Large intestine (tissue), 3 donors: ENCODE measurements around the gene OPN1MW3. TPM values are rescaled to one million over a fixed set of nuclear protein-coding genes. Genes with fewer than 3 reads are reported as not detected.
"Not testable (repeated sequence)": the region's sequence is repeated elsewhere in the genome, so short reads cannot be mapped to it uniquely, and the experiment has no call there.

Experiments
- DNase-seq, 2 donors: peaks; one replicate each; pipeline versions ENCODE4 v3.0.0 to v3.0.0-alpha.2; 2013
- H3K27ac ChIP-seq: one replicate; pipeline ENCODE4 v1.5.1; 2013; ENCODE audit warnings: low read length
- H3K27me3 ChIP-seq: 2 replicates; pipeline ENCODE4 v1.6.1; 2013; ENCODE audit warnings: low read length; ENCODE audit not compliant: control insufficient read depth, insufficient read depth
- H3K36me3 ChIP-seq: 2 replicates; pipeline ENCODE4 v1.6.1; 2013; ENCODE audit warnings: low read length; ENCODE audit not compliant: control insufficient read depth, insufficient read depth
- H3K4me1 ChIP-seq: one replicate; pipeline ENCODE4 v1.6.1; 2013; ENCODE audit warnings: low read length; ENCODE audit not compliant: control insufficient read depth, insufficient read depth
- H3K4me3 ChIP-seq: one replicate; pipeline ENCODE4 v1.5.1; 2013; ENCODE audit warnings: low read length
- H3K9me3 ChIP-seq: one replicate; pipeline ENCODE4 v1.6.1; 2013; ENCODE audit warnings: mild to moderate bottlenecking, low read depth, low read length, moderate library complexity; ENCODE audit not compliant: control insufficient read depth
- WGBS: methylation state at CpG from one replicate; pipeline ENCODE4 v1.1.5; 2013; ENCODE audit warnings: low lambda C conversion rate; ENCODE audit not compliant: insufficient coverage; 5-methylcytosine and 5-hydroxymethylcytosine counted together
- polyA plus RNA-seq: library from polyadenylated mRNA; unstranded; fragments of 120-200 nt; gene quantifications from one replicate; pipeline ENCODE4 v1.2.1, GENCODE V29; 2013

OPN1MW3 gene
- polyA plus RNA-seq, 1 donor = not detected

DNA sequence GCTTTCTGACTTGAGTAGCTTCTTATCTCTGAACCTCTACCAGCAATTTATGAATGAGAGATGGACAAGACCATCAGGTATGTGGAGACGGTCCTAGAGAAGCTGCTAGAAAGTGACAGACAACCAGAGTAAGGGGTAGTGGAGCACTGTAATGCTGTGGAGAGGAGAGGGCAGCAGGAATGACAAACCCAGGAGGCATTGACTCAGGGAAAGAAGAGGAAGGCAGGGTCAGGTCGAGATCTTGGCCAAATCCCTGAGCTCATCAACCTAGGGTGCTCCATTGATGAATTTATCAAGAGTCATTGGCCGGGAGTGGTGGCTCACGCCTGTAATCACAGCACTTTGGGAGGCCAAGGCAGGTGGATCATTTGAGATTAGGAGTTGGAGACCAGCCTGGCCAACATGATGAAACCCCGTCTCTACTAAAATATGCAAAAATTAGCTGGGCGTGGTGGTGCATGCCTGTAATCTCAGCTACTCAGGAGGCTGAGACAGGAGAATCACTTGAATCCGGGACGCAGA is 17.3 kb upstream of the OPN1MW3 start:
- H3K27me3 ChIP-seq, H3K9me3 ChIP-seq, H3K4me1 ChIP-seq, H3K27ac ChIP-seq, H3K4me3 ChIP-seq, H3K36me3 ChIP-seq: not testable (repeated sequence)
- WGBS = no CpG with 5 or more reads among the region's 8 CpGs
- DNase-seq = peak in 1 of 2 donors; percentile 1

DNA sequence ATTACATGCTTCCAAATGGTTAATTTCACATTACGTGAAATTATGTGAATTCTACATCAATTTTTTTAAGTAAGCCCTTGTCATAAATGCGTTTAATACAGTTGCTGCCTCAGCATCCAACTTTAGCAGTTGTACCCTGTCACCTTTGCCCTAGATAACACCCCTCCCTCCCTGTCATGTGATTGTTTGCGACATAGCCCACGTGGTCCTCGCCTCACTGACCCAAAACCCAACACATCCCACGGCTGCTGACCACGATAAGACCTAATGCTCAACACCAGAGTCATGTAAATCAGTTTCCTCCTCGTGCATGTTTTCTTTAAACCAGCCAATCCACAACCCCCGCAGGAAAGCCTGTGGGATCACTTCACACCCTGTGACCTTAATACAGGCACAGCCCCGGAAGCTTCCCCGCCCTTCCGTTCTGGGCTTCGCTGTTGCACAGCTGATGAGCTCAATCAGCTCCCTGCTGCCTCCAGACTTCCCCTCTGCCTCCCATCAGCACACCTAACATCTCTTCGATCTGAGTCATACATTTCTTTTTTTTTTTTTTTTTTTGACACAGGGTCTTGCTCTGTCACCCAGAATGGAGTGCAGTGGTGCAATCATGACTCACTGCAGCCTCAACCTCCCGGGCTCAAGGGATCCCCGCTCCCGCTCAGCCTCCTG is 9.9 kb upstream of the OPN1MW3 start:
- not testable (repeated sequence) for H3K27ac ChIP-seq, DNase-seq, H3K9me3 ChIP-seq, H3K27me3 ChIP-seq, H3K4me1 ChIP-seq, H3K36me3 ChIP-seq, H3K4me3 ChIP-seq
- WGBS = no CpG with 5 or more reads among the region's 17 CpGs

DNA sequence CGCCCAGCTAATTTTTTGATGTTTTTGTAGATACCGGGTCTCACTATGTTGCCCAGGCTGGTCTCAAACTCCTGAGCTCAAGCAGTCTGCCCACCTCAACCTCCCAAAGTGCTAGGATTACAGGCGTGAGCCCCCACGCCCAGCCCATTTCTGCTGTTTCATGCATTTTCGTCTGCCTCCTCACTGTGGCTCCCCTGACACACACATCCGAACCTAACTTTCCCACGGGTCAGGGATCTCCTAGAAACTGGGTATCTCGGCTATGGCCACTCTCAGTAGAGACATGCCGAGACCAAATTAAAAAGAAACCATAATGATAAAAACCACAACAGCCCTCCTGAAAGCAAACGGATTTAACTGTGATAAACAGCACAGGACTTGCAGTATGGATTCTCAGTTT is 9.3 kb upstream of the OPN1MW3 start:
- H3K27me3 ChIP-seq, H3K36me3 ChIP-seq, H3K27ac ChIP-seq, DNase-seq, H3K4me1 ChIP-seq, H3K9me3 ChIP-seq, H3K4me3 ChIP-seq: not testable (repeated sequence)
- no CpG with 5 or more reads among the region's 10 CpGs for WGBS

DNA sequence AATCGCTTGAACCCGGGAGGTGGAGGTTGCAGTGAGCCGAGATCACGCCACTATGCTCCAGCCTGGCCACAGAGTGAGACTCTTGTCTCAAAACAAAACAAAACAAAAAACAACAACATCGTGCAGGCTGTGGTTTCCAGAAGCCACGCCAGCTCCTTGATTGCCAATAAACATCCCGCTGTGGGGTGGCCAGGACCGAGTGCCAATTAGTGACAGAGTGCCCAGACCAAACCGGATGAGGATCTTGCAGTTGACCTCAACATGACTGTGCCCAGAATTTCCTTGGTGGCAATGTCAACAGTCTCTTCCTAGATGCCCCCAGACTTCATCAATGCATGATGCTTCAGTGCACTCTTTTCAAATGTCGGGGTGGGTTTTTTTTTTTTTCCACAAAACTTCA is 1.3 kb downstream of the OPN1MW3 start:
- not testable (repeated sequence) for DNase-seq, H3K27me3 ChIP-seq, H3K4me1 ChIP-seq, H3K36me3 ChIP-seq, H3K9me3 ChIP-seq, H3K4me3 ChIP-seq, H3K27ac ChIP-seq
- no CpG with 5 or more reads among the region's 10 CpGs for WGBS

DNA sequence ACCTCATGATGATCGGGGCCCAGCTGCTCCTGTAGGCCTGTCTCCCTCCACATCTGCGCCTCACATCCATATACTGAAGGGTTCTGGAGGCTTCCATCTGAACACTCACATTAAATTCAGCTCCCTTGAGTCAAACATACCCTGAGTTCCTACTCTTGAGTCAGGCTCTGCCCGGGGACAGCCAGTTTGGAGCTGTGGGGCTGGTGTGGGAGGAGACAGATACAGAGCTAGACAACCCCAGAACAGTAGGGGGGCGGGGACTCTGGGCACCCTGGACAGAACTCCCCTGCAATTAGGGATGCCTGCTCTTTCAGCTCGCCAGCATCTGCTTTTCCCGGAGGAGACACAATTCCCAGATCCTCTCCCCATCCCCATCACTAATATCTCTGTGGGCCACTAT is 5.7 kb downstream of the OPN1MW3 start:
- H3K36me3 ChIP-seq, DNase-seq, H3K9me3 ChIP-seq, H3K27me3 ChIP-seq, H3K4me3 ChIP-seq, H3K27ac ChIP-seq, H3K4me1 ChIP-seq: not testable (repeated sequence)
- WGBS = no CpG with 5 or more reads among the region's 6 CpGs

- H3K36me3 ChIP-seq, H3K27me3 ChIP-seq: not testable (repeated sequence)
These were observed 11.9 kb downstream of the OPN1MW3 start for GRCh38 chrX:154269245-154269644.

DNA sequence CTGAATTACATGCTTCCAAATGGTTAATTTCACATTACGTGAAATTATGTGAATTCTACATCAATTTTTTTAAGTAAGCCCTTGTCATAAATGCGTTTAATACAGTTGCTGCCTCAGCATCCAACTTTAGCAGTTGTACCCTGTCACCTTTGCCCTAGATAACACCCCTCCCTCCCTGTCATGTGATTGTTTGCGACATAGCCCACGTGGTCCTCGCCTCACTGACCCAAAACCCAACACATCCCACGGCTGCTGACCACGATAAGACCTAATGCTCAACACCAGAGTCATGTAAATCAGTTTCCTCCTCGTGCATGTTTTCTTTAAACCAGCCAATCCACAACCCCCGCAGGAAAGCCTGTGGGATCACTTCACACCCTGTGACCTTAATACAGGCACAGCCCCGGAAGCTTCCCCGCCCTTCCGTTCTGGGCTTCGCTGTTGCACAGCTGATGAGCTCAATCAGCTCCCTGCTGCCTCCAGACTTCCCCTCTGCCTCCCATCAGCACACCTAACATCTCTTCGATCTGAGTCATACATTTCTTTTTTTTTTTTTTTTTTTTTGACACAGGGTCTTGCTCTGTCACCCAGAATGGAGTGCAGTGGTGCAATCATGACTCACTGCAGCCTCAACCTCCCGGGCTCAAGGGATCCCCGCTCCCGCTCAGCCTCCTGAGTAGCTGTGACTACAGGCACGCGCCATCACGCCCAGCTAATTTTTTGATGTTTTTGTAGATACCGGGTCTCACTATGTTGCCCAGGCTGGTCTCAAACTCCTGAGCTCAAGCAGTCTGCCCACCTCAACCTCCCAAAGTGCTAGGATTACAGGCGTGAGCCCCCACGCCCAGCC is 27.3 kb downstream of the OPN1MW3 start:
- DNase-seq, H3K27ac ChIP-seq, H3K36me3 ChIP-seq, H3K27me3 ChIP-seq, H3K4me1 ChIP-seq, H3K4me3 ChIP-seq, H3K9me3 ChIP-seq: not testable (repeated sequence)
- WGBS = no CpG with 5 or more reads among the region's 23 CpGs

More at GRCh38 chrX:154269245-154269644, 11.9 kb downstream of the OPN1MW3 start:
- not testable (repeated sequence) for H3K4me3 ChIP-seq, DNase-seq, H3K9me3 ChIP-seq, H3K4me1 ChIP-seq, H3K27ac ChIP-seq
- WGBS = no CpG with 5 or more reads among the region's 3 CpGs

- not testable (repeated sequence) for H3K4me3 ChIP-seq, H3K36me3 ChIP-seq, H3K9me3 ChIP-seq, H3K27ac ChIP-seq, DNase-seq, H3K27me3 ChIP-seq, H3K4me1 ChIP-seq
- no CpG with 5 or more reads among the region's 10 CpGs for WGBS
These were observed 29.0 kb downstream of the OPN1MW3 start for GRCh38 chrX:154286406-154286805.

DNA sequence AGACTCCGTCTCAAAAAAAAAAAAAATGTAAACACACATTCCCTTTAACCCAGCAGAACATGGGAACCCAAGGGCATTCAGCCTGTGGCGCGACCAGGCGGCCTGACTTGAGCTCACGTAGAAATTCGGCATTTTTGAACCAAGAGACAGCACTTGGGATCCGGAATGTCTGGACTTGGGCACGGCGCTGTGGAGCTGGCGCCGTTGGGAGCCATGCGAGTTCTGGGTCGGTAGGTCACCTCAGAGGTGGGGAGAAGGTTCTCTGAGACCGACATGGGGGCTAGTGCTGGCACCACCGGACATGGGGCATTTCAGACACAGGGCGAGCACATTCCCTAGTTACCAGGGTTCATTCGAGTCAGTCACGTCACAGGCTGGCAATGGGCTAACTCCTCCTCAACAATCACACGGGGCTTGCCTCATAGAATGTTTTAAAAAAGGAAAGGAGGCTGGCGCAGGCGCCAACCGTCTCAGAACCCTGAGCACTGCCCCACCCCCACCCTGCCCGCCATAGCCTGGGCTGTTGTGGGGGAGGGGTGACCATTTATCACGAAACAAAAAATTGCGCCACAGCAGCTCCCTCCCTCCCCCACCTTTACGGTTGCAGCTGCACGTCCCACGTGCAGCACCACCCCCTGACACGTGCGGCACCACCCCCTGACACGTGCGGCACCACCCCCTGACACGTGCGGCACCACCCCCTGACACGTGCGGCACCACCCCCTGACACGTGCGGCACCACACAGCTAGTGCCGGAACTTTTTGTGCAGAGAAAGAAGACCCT is 37.6 kb downstream of the OPN1MW3 start, which contains the start of gene TEX28:
Gene TEX28 (minus strand): TSS at position 334 of the 784 bp plus-strand sequence. CDS start 3,007 bp downstream, outside the sequence.
- WGBS = no CpG with 5 or more reads among the region's 39 CpGs
- H3K4me3 ChIP-seq = no peak within 1 kb of the TSS
- H3K9me3 ChIP-seq = no peaks in the 10 kb centered on the region
- no peaks in the 10 kb centered on the region for H3K4me1 ChIP-seq
- no peaks in the 10 kb centered on the region for H3K36me3 ChIP-seq
- DNase-seq = no peak
- H3K27ac ChIP-seq = no peak within 1 kb of the TSS
- H3K27me3 ChIP-seq = no peaks in the 10 kb centered on the region

- DNase-seq = no peak
- Histone ChIP-seq H3K4me1 (no peaks in the 10 kb centered on the region), H3K27ac (no peak within 1 kb of the TSS), H3K36me3 (no peaks in the 10 kb centered on the region), H3K4me3 (no peak within 1 kb of the TSS), H3K9me3 (no peaks in the 10 kb centered on the region), H3K27me3 (no peaks in the 10 kb centered on the region)
- no CpG with 5 or more reads among the region's 37 CpGs for WGBS
These were observed 38.4 kb downstream of the OPN1MW3 start, which contains the start of gene TKTL1 for GRCh38 chrX:154295664-154296310. Gene TKTL1, plus strand, starts transcription at chrX:154295795. Its CDS starts 65 bp downstream, at chrX:154295860.
